T-helper 2 cell treated with Interferon-gamma antibody and Interleukin-4, amounts not matched to agents 5 μg/mL and 100 μg/mL, for 36 hours (primary cell): ENCODE measurements around the gene UNC119.
"Not testable (repeated sequence)": the region's sequence is repeated elsewhere in the genome, so short reads cannot be mapped to it uniquely, and the experiment has no call there.

Experiments used
- DNase-seq: peaks from one replicate; pipeline ENCODE4 v3.0.0; 2021; ENCODE audit warnings: low spot score
- H3K27ac Mint-ChIP-seq: one replicate; pipeline ENCODE4 v1.8.0; 2021; ENCODE audit warnings: mild to moderate bottlenecking, mixed read lengths
- H3K27me3 Mint-ChIP-seq: one replicate; pipeline ENCODE4 v1.8.0; 2021; ENCODE audit warnings: low read depth, mixed read lengths
- H3K36me3 Mint-ChIP-seq: one replicate; pipeline ENCODE4 v1.8.0; 2021; ENCODE audit warnings: low read depth, mixed read lengths
- H3K4me1 Mint-ChIP-seq: one replicate; pipeline ENCODE4 v1.8.0; 2021; ENCODE audit warnings: low read depth, mixed read lengths
- H3K4me3 Mint-ChIP-seq: one replicate; pipeline ENCODE4 v1.8.0; 2022; ENCODE audit warnings: mild to moderate bottlenecking, moderate library complexity, mixed read lengths
- H3K9me3 Mint-ChIP-seq: one replicate; pipeline ENCODE4 v1.8.0; 2021; ENCODE audit warnings: mixed read lengths

The UNC119 gene

DNA sequence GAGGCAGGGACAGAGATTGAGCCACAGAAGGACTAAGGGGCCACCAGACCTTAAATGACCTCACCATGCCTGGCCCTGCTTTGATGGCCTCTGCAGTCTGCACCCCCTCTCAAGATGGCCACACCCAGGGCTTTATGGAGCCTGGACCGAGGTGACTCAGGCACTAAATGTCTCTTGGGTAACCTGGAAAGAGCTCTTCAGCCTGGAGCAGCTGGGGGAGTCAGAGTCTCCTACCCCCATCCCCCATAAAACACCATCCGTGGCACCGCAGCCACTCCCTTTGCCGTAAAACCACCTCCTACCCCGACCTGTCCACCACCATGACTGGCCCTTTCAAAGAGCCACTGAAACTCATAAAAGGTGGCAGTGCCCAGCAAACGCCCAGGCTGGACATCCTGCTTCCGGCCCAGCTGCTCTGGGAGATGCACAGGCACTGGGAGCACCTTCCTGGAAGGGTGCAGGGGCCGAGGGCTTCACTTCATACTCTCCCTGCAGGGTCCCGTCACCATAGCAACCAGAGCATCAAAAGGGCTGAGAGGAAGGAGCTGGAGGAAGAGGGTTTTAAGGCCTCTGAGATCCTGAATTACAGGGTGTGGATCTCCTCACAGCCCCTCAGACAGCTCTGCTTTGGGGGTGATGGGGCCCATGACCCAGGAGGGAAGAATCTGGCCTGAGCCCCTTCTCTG is 24.0 kb downstream of the UNC119 start:
- no peak for DNase-seq
- H3K27ac Mint-ChIP-seq: no peak overlapping the region
- H3K36me3 Mint-ChIP-seq: no peaks in the 10 kb centered on the region
- H3K27me3 Mint-ChIP-seq: peaks cover 2% of the 10 kb centered on the region
- no peaks in the 10 kb centered on the region for H3K9me3 Mint-ChIP-seq
- H3K4me1 Mint-ChIP-seq: no peaks in the 10 kb centered on the region
- H3K4me3 Mint-ChIP-seq: no peak overlapping the region

DNA sequence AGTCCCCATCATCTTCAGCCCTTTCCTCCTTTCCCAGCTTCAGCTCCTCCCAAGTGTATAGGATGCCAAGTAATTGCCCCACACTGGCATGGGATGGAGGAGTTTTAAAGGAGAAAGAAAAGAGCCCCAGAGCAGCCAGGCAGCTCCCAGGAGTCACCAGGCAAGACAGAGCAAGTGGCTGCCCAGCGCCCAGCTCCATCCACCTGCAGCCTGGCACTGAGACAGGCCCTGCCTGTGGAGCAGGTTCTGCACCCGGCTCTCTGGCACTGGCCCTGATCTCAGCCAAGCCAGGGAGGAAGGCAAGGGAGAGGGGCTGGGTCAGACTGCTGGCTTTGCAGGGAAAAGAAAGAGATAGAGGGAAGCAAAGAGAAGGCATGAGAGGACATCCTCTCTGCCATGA is 24.6 kb downstream of the UNC119 start:
- H3K36me3 Mint-ChIP-seq: no peaks in the 10 kb centered on the region
- H3K27me3 Mint-ChIP-seq: peaks cover 2% of the 10 kb centered on the region
- DNase-seq: no peak
- no peak overlapping the region for H3K27ac Mint-ChIP-seq
- H3K9me3 Mint-ChIP-seq: no peaks in the 10 kb centered on the region
- no peak overlapping the region for H3K4me3 Mint-ChIP-seq
- H3K4me1 Mint-ChIP-seq: no peaks in the 10 kb centered on the region

- no peak overlapping the region for H3K4me3 Mint-ChIP-seq
- peaks cover 2% of the 10 kb centered on the region for H3K27me3 Mint-ChIP-seq
- H3K27ac Mint-ChIP-seq: no peak overlapping the region
- H3K9me3 Mint-ChIP-seq: no peaks in the 10 kb centered on the region
- H3K36me3 Mint-ChIP-seq: no peaks in the 10 kb centered on the region
- no peak for DNase-seq
- H3K4me1 Mint-ChIP-seq: no peaks in the 10 kb centered on the region
These were observed 25.2 kb downstream of the UNC119 start for GRCh38 chr17:28527181-28527681.

DNA sequence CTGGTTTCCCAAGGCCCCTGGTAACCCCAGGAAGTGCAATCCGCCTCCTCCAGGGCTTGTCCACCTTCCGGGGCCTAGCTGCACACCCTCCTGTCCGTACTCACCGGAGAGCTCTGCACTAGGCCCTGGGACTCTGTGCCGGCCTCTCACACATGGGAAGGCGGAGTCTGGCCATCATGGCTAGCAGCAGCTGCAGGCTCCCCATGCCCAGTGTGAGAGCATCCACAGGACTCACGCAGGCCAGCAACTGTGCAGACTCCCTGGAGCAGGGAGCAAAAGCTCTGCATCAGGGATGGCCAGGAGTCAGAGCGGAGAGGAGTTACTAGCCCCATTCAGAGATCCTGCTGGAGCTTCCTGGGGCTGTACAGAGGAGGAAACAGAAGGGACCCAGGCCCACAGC is 26.0 kb downstream of the UNC119 start:
- Mint-ChIP-seq H3K4me1 (no peaks in the 10 kb centered on the region), H3K36me3 (no peaks in the 10 kb centered on the region), H3K27ac (no peak overlapping the region), H3K27me3 (peaks cover 2% of the 10 kb centered on the region), H3K9me3 (no peaks in the 10 kb centered on the region), H3K4me3 (no peak overlapping the region)
- DNase-seq: no peak

GRCh38 chr17:28524476-28525424 is 27.7 kb downstream of the UNC119 start:
- Mint-ChIP-seq H3K36me3 (no peaks in the 10 kb centered on the region), H3K4me1 (no peaks in the 10 kb centered on the region), H3K27me3 (peaks cover 2% of the 10 kb centered on the region), H3K27ac (no peak overlapping the region), H3K4me3 (no peak overlapping the region), H3K9me3 (no peaks in the 10 kb centered on the region)
- no peak for DNase-seq

GRCh38 chr17:28523876-28524275 is 28.5 kb downstream of the UNC119 start:
- Mint-ChIP-seq H3K4me1 (no peaks in the 10 kb centered on the region), H3K9me3 (no peaks in the 10 kb centered on the region), H3K4me3 (no peak overlapping the region), H3K27me3 (peaks cover 4% of the 10 kb centered on the region), H3K36me3 (no peaks in the 10 kb centered on the region), H3K27ac (no peak overlapping the region)
- no peak for DNase-seq

GRCh38 chr17:28523186-28523585 is 29.2 kb downstream of the UNC119 start:
- Mint-ChIP-seq H3K4me3 (no peak overlapping the region), H3K4me1 (no peaks in the 10 kb centered on the region), H3K36me3 (no peaks in the 10 kb centered on the region), H3K9me3 (no peaks in the 10 kb centered on the region), H3K27ac (no peak overlapping the region), H3K27me3 (peaks cover 5% of the 10 kb centered on the region)
- no peak for DNase-seq

DNA sequence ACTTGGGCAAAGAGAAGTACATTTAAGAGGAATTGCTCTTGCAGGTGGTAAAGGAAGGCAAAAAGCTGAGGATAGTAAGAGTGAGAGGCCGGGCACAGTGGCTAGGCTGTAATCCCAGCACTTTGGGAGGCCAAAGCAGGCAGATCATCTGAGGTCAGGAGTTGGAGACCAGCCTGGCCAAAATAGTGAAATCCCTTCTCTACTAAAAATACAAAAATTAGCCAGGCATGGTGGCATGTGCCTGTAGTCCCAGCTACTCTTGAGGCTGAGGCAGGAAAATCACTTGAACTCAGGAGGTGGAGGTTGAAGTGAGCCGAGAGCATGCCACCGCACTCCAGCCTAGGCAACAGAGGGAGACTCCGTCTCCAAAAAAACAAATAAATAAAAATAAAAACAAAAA is 30.1 kb downstream of the UNC119 start:
- not testable (repeated sequence) for H3K4me3 Mint-ChIP-seq, H3K9me3 Mint-ChIP-seq, H3K27ac Mint-ChIP-seq, H3K4me1 Mint-ChIP-seq, H3K27me3 Mint-ChIP-seq, DNase-seq, H3K36me3 Mint-ChIP-seq

DNA sequence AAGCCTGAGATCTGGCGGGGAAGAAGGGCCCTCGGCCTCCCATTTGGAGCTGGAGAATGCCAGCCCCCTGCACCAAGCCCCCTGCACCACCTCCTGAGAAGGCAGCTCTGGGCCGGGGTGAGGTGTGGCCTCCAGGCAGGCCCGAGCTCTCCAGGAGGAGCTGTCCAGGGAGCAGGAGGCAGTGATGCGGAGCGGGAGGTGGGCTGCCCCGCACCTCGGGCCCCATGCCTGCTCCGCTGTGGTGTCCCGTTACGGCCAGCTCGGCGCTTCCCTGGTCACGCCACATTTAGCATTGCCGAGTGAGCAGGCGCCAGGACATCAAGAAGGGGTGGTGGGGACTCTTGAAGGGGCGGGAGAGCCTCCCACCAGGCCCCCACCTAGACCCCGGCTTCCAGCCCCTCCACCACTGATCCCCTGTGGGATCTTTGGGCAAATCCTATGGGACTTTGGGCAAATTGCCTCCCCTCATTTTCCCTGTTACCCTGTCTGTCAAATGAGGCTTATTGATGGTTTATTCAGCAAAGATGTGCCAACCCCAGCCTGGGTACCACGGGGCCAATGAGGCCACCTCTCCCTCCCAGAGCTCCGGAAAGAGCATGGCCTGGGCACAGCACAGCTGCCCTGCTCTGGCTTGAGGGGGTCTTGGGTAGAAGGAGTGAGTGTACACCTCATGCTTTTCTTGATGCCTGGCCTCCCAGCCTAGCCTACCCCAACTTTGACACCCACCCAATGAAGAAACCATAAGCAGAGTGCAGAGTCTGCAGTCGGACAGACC is 30.9 kb downstream of the UNC119 start:
- H3K27ac Mint-ChIP-seq: no peak overlapping the region

DNA sequence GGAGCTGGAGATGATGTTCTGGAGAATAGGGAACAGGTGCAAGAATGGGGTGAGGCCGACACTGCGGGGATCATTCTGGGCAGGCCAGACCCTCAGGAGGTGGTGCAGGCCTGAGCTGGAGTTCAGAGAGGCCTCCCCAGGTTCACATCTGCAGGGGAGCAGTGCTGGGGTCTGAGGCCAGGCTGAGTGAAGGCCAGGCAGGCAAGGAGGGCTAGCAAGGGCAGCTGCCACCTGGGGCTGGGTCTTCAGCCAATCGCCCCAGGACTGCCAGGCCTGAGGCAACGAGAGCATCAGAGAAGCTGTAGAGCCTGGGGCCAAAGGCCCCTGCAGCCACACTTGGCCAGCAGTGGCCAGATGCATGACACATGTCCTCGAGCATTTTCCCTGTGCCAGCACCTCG is 31.7 kb downstream of the UNC119 start:
- H3K27ac Mint-ChIP-seq: no peak overlapping the region
- no peaks in the 10 kb centered on the region for H3K4me1 Mint-ChIP-seq
- H3K4me3 Mint-ChIP-seq: no peak overlapping the region
- H3K36me3 Mint-ChIP-seq: no peaks in the 10 kb centered on the region
- DNase-seq: no peak
- H3K27me3 Mint-ChIP-seq: peaks cover 5% of the 10 kb centered on the region
- no peaks in the 10 kb centered on the region for H3K9me3 Mint-ChIP-seq

More for the DNA sequence above, 30.9 kb downstream of the UNC119 start:
- Mint-ChIP-seq H3K4me3 (no peak overlapping the region), H3K9me3 (no peaks in the 10 kb centered on the region), H3K4me1 (no peaks in the 10 kb centered on the region), H3K36me3 (no peaks in the 10 kb centered on the region), H3K27me3 (peaks cover 5% of the 10 kb centered on the region)
- DNase-seq: no peak

DNA sequence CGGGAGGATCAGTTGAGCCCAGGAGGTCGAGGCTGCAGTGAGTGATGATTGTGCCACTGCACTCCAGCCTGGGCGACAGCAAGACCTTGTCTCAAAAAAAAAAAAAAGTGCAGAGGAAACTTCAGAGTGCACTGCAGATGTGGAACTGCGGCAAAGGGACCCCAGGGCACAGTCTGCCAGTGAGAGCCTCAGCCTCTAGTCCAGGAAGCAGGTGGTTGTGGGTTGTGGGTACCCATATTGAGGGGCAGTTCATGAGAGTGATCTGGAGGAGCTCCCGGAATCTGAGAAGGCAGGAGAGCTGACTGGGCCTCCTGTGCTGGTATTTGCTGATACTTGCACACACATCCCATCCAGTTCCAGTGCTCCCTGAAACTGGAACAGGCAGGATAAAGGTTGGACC is 33.2 kb downstream of the UNC119 start:
- H3K4me3 Mint-ChIP-seq: no peak overlapping the region
- H3K27me3 Mint-ChIP-seq: peaks cover 5% of the 10 kb centered on the region
- H3K36me3 Mint-ChIP-seq: no peaks in the 10 kb centered on the region
- no peaks in the 10 kb centered on the region for H3K9me3 Mint-ChIP-seq
- no peak for DNase-seq
- H3K27ac Mint-ChIP-seq: no peak overlapping the region
- no peaks in the 10 kb centered on the region for H3K4me1 Mint-ChIP-seq

DNA sequence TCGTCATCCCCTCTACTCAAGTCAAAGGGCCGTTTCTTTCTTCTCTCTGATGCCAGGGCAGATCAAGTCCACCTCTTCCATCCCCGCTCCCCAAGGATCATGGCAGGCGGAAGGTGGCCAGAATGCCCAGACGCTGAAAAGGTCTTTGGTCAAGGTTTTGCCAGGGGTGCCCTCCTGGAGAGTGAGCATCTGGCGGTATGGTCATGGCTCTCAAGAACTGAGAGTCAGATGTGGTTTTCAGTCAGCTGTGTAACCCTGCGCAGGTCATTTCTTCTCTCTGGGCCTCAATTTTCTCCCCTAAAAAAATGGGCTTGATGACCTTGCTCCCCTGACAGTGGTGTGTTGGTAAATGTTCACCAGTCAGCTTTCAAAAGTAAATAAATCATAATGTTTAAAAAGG is 33.8 kb downstream of the UNC119 start:
- no peaks in the 10 kb centered on the region for H3K4me1 Mint-ChIP-seq
- no peak overlapping the region for H3K4me3 Mint-ChIP-seq
- DNase-seq: no peak
- H3K36me3 Mint-ChIP-seq: no peaks in the 10 kb centered on the region
- no peaks in the 10 kb centered on the region for H3K9me3 Mint-ChIP-seq
- H3K27me3 Mint-ChIP-seq: peaks cover 5% of the 10 kb centered on the region
- no peak overlapping the region for H3K27ac Mint-ChIP-seq

DNA sequence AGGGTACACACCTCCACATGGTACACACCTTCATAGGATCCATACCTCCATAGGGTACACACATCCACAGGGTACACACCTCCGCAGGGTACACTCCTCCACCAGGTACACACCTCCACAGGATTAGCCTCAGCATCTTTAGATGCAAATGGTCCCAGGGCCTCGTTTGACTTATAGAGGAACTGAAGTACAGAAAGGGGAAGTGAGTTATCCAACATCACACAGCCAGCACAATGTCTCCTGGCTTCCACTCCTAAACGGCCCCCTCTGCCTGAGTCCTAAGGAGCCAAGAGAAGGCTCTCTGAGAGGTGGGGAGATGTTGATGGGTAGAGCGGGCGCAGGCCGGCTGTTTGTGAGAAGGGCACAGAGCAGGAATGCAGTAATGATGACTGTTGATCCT is 34.3 kb downstream of the UNC119 start:
- Mint-ChIP-seq H3K36me3 (no peaks in the 10 kb centered on the region), H3K27ac (no peak overlapping the region), H3K9me3 (no peaks in the 10 kb centered on the region), H3K4me3 (no peak overlapping the region), H3K4me1 (no peaks in the 10 kb centered on the region), H3K27me3 (peaks cover 5% of the 10 kb centered on the region)
- no peak for DNase-seq

- H3K9me3 Mint-ChIP-seq: no peaks in the 10 kb centered on the region
- peaks cover 5% of the 10 kb centered on the region for H3K27me3 Mint-ChIP-seq
- H3K27ac Mint-ChIP-seq: no peak overlapping the region
- DNase-seq: no peak
- no peak overlapping the region for H3K4me3 Mint-ChIP-seq
- H3K4me1 Mint-ChIP-seq: no peaks in the 10 kb centered on the region
- no peaks in the 10 kb centered on the region for H3K36me3 Mint-ChIP-seq
These were observed 36.9 kb downstream of the UNC119 start for GRCh38 chr17:28515518-28515917.
